Heart left ventricle (tissue), 16 donors: ENCODE results near the gene F5. TPM values are rescaled to one million over a fixed set of nuclear protein-coding genes. Genes with fewer than 3 reads are reported as not detected.
A peak's percentile ranks its signal among the peaks of the same experiment; 100 is the strongest.
"Not testable (repeated sequence)": the region's sequence is repeated elsewhere in the genome, so short reads cannot be mapped to it uniquely, and the experiment has no call there.

Experiments
- ATAC-seq, 4 donors: fragments of 200-7000 bp; cut with Tn5 transposase; one replicate each; pipeline ENCODE4 v1.9.1; 2020 to 2022; ENCODE audit warnings: moderate library complexity in 4 of 4, mild to moderate bottlenecking in 3 of 4, moderate number of reproducible peaks in 1 of 4
- DNase-seq, 5 donors: peaks; one replicate each; pipeline ENCODE4 v3.0.0-alpha.2; 2020
- H3K27ac ChIP-seq, 12 donors: fragments of 200-600 bp; sonication (generic) in 4 of 12; one replicate each; pipeline versions ENCODE4 v1.5.0 to v1.8.0; 2016 to 2022; ENCODE audit warnings: mild to moderate bottlenecking in 2 of 12
- H3K27me3 ChIP-seq, 9 donors: fragments of 200-600 bp; sonication (generic) in 2 of 9; one replicate each; pipeline versions ENCODE4 v1.5.1 to v1.8.0; 2016 to 2022; ENCODE audit warnings: mild to moderate bottlenecking in 3 of 9
- H3K36me3 ChIP-seq, 9 donors: fragments of 200-600 bp; sonication (generic) in 2 of 9; one replicate each; pipeline versions ENCODE4 v1.5.0 to v1.8.0; 2018 to 2022; ENCODE audit warnings: mild to moderate bottlenecking in 2 of 9
- H3K4me1 ChIP-seq, 12 donors: fragments of 200-600 bp; sonication (generic) in 4 of 12; one replicate each; pipeline versions ENCODE4 v1.5.0 to v1.8.0; 2016 to 2022; ENCODE audit warnings: mild to moderate bottlenecking in 3 of 12
- H3K4me3 ChIP-seq, 12 donors: fragments of 200-600 bp; sonication (generic) in 4 of 12; one replicate each; pipeline versions ENCODE4 v1.5.0 to v1.8.0; 2017 to 2022; ENCODE audit warnings: mild to moderate bottlenecking in 9 of 12, moderate library complexity in 4 of 12
- H3K9me3 ChIP-seq, 12 donors: fragments of 200-600 bp; sonication (generic) in 4 of 12; one replicate each; pipeline versions ENCODE4 v1.5.0 to v1.8.0; 2016 to 2022; ENCODE audit warnings: mild to moderate bottlenecking in 1 of 12
- POLR2A ChIP-seq, 2 donors: fragments of 450-650 bp; IDR thresholded peaks; one replicate each; pipeline ENCODE4 v1.6.1; 2017; ENCODE audit warnings: antibody characterized with exemption in 2 of 2, mild to moderate bottlenecking in 2 of 2, moderate library complexity in 2 of 2
- WGBS, 4 donors: extraction: QIAGEN DNeasy Blood & Tissue Kit in 2 of 4; methylation state at CpG; one replicate each; pipeline versions ENCODE4 v1.1.5 to v1.1.7; 2013 to 2018; 5-methylcytosine and 5-hydroxymethylcytosine counted together
- intact Hi-C, 10 donors: fragments of 100-400 bp; cut with DNase I; formaldehyde crosslinking; loops; one replicate each; pipeline versions ENCODE4 v1.11.1 to v1.14.2; 2022
- polyA plus RNA-seq, 2 donors: library from polyadenylated mRNA; stranded (reverse); fragments of 200-250 nt; gene quantifications; one replicate each; pipeline ENCODE4 v1.2.3, GENCODE V29; 2013
- total RNA-seq, 9 donors: library from RNA; depleted of rRNA in 2 of 9; stranded (reverse); fragments of >200 nt in 2 of 9; fragmentation: NEBNext Ultra II Directional in 3 of 9; extraction: Animal tissue kit (Norgen Biotek cat#: 25700) in 3 of 9; gene quantifications; one replicate each; pipeline versions ENCODE4 v1.1.0 to v1.2.4, GENCODE V29; 2016 to 2023
- TF ChIP-seq, protein P1 (sequence below), 12 donors: fragments of 200-600 bp; sonication (generic) in 4 of 12; IDR thresholded peaks; one replicate each; pipeline versions ENCODE4 v1.5.0 to v1.8.0; 2018 to 2022; ENCODE audit warnings: antibody characterized with exemption in 12 of 12, mild to moderate bottlenecking in 5 of 12
- donor health status: ischemic (EF 13 %, LVEDD 7.1; RV severe dilation, severe dysfunction).
- donor health status: healthy with polysubstance abuse.
- donor health status: DM: no; HTN: yes; CAD: no.
- donor health status: DM: no; HTN: no; CAD: no.
- donor health status: ischemic (EF 25% LVEDD 6.9; RV normal size, moderate dysfunction).
- donor health status: ischemic (EF 25% LVEDD 5.7; RV mildly dilated, moderate dysfunction).
- donor health status: healthy.
- donor health status: DM: yes; HTN: yes; CAD: no.
- donor health status: ischemic (EF 35%, LVEDD 5.7; RV mildly dilated, moderate dysfunction).
- donor health status: nonischemic (EF 11% LVEDD 7.7; RV severe dilation, severe dysfunction).
- donor health status: DM: yes; HTN: yes; CAD: no.
- donor health status: PGD.
- donor health status: ischemic (EF 29% LVEDD 5.4; RV normal size, mild dysfunction).
- donor health status: nonischemic (EF 23%, LVEDD 6.1; RV moderate dilation, normal function).

Gene F5
- total and polyA plus RNA-seq, 11 donors, result 0.93 to 43.3 (median 18.0) TPM

DNA sequence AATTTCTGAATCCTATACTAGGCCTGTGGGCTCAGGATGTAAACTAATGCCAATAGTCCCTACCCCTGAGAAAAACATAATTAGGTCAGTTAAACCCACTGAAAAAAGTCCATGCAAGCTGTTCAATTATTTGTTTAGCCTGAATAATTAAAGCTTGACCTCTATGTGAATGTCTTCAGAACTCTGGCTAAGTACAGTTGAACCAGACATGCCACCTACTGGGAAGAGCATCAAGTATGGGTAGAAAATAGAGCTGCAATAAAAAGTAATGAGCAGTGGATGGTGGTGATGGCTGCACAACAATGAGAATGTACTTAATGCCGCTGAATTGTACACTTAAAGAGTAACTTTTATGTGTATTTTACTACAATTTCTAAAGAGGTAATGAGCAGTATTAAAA lies 76.9 kb downstream of the F5 start:
- H3K27me3 ChIP-seq, result no peaks in the 10 kb centered on the region
- TF ChIP-seq, protein P1, sequence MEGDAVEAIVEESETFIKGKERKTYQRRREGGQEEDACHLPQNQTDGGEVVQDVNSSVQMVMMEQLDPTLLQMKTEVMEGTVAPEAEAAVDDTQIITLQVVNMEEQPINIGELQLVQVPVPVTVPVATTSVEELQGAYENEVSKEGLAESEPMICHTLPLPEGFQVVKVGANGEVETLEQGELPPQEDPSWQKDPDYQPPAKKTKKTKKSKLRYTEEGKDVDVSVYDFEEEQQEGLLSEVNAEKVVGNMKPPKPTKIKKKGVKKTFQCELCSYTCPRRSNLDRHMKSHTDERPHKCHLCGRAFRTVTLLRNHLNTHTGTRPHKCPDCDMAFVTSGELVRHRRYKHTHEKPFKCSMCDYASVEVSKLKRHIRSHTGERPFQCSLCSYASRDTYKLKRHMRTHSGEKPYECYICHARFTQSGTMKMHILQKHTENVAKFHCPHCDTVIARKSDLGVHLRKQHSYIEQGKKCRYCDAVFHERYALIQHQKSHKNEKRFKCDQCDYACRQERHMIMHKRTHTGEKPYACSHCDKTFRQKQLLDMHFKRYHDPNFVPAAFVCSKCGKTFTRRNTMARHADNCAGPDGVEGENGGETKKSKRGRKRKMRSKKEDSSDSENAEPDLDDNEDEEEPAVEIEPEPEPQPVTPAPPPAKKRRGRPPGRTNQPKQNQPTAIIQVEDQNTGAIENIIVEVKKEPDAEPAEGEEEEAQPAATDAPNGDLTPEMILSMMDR (IDR thresholded peaks at IDR 0.05), result peak in 6 of 12 donors; percentile 7 to 34 (median 19)
- TF ChIP-seq POLR2A (IDR thresholded peaks at IDR 0.05), result no peak
- H3K27ac ChIP-seq, result no peak overlapping the region
- H3K4me3 ChIP-seq, result no peak overlapping the region
- H3K9me3 ChIP-seq, result peaks cover 0 to 4% (median 0%) of the 10 kb centered on the region in 12 donors
- WGBS, 4 donors, result 88 to 94% (median 89%) methylated on average over 1 of the region's 1 CpG
- H3K4me1 ChIP-seq, result peaks cover 0 to 20% (median 4%) of the 10 kb centered on the region in 12 donors
- intact Hi-C loops, result no loop called here
- no peak for DNase-seq
- ATAC-seq, result peak; percentile 57 to 71 (median 64)
- no peaks in the 10 kb centered on the region for H3K36me3 ChIP-seq

DNA sequence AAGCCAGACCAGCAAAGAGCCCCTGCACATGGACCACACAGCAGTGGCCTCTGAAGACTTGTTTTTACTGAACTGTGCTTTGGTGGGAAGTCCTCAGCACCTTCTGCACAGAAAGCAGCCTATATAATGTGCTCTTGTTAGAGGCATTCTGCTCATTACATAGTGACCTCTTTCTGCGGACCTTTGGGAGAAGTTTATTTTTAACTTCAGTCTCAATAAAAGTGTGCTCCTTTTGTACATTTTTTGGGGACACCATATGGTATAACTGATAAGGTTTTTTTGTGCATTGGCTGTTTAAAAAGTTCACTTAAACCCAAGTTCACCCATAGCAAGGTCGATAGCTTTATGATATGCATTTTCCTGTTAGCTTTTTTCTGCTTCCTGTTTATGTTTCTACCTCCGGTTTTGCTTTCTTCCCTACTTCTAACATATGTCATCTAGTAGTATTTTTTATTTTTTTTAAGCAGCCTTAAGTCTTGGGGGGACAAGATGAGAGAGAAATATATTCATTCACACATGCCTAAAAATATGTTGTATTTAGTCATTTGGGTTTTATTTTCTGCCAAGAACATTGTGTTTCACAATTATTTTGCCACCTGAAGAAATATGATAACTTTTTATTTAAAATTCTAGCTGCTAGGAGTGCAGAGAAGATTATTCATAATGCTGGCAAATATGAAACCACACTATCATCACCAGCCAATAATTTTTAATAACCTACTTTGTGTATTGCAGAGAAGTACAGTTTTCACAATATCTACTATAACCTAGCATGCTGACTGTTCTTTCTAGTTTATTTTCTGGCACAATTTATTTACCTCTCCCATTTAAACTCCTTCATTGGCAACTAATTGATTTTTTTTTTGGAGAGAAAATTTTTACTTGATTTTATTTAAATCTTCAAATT lies 77.6 kb downstream of the F5 start:
- no peak for DNase-seq
- no peak overlapping the region for H3K4me3 ChIP-seq
- TF ChIP-seq POLR2A (IDR thresholded peaks at IDR 0.05), result no peak
- no peak overlapping the region for H3K27ac ChIP-seq
- intact Hi-C loops, result no loop called here
- WGBS, 4 donors, result 30 to 48% (median 37%) methylated on average over 3 of the region's 3 CpGs
- H3K36me3 ChIP-seq, result no peaks in the 10 kb centered on the region
- H3K9me3 ChIP-seq, result peaks cover 0 to 4% (median 0%) of the 10 kb centered on the region in 12 donors
- ATAC-seq, result peak in 1 of 4 donors; percentile 27
- H3K4me1 ChIP-seq, result peaks cover 0 to 19% (median 4%) of the 10 kb centered on the region in 12 donors
- no peaks in the 10 kb centered on the region for H3K27me3 ChIP-seq

DNA sequence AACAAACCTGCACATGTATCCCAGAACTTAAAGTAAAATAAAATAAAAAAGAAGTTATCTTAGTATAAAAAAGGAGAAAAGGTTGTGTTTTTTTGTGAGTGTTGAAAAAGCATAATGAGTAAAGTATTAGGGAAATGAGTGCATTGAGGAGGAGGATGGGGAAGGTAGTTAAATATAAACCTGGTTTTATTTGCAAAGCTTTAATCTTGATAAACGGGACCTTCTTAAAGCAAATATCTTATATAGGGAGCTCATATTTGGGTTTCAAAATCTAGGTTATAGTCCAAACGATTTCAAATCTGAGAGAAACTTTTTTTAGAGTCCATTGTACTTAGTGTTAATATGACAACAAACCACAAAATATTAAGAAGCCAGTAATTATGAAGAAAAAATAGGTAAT lies 78.9 kb downstream of the F5 start:
- Histone ChIP-seq H3K27ac (no peak overlapping the region), H3K27me3 (no peaks in the 10 kb centered on the region), H3K4me3 (no peak overlapping the region), H3K4me1 (peaks cover 0 to 13% (median 4%) of the 10 kb centered on the region in 12 donors), H3K9me3 (peaks cover 0 to 4% (median 0%) of the 10 kb centered on the region in 12 donors), H3K36me3 (no peaks in the 10 kb centered on the region)
- 74 to 81% (median 78%) methylated on average over 2 of the region's 2 CpGs for WGBS, 4 donors
- ATAC-seq, result no peak
- intact Hi-C loops, result no loop called here
- DNase-seq, result no peak
- TF ChIP-seq, protein P1 (IDR thresholded peaks at IDR 0.05), result no peak
- TF ChIP-seq POLR2A (IDR thresholded peaks at IDR 0.05), result no peak

DNA sequence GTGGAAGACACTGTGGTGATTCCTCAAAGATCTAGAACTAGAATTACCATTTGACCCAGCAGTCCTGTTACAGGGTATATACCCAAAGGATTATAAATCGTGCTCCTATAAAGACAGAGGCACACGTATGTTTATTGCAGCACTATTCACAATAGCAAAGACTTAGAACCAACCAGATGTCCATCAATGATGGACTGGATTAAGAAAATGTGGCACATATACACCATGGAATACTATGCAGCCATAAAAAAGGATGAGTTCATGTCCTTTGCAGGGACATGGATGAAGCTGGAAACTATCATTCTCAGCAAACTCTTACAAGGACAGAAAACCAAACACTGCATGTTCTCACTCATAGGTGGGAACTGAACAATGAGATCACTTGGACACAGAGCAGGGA lies 82.7 kb downstream of the F5 start:
- H3K36me3 ChIP-seq, intact Hi-C loops, H3K27ac ChIP-seq, H3K9me3 ChIP-seq, H3K4me1 ChIP-seq, DNase-seq, H3K4me3 ChIP-seq, H3K27me3 ChIP-seq, ATAC-seq: not testable (repeated sequence)
- WGBS, 4 donors, result 96 to 97% (median 96%) methylated on average over 2 of the region's 2 CpGs

DNA sequence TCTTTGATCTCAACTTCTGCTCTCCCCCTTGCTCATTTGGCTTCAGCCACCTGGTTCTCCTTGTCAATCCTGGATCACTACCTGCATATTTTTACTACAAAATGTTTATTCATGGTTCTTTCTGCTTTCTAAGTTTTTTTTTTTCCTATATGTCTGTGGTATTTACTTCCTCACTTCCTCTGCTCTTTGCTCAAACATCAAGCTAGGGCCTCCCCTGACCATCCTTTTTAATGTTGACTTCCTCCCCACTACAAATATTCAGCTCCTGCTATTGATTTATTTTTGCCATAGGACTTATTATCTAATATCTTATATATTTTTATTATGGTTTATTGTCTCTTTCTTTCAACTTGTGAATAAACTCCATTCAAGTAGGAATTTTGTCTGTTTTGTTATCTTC lies 86.5 kb downstream of the F5 start:
- TF ChIP-seq, protein P1 (IDR thresholded peaks at IDR 0.05), result no peak
- no peak for TF ChIP-seq POLR2A (IDR thresholded peaks at IDR 0.05)
- H3K27me3 ChIP-seq, result no peaks in the 10 kb centered on the region
- no peak for ATAC-seq

More for the DNA sequence above, 86.5 kb downstream of the F5 start:
- no peak overlapping the region for H3K4me3 ChIP-seq
- H3K36me3 ChIP-seq, result no peaks in the 10 kb centered on the region
- H3K9me3 ChIP-seq, result no peaks in the 10 kb centered on the region
- intact Hi-C loops, result no loop called here
- H3K27ac ChIP-seq, result no peak overlapping the region
- no peaks in the 10 kb centered on the region for H3K4me1 ChIP-seq
- no peak for DNase-seq
